HG03378 (cell line): ENCODE results near the gene LHPP.

Source experiments
- ATAC-seq: cut with Tn5 transposase; IDR thresholded peaks from one replicate; pipeline ENCODE4 v1.9.1; 2021; ENCODE audit warnings: mild to moderate bottlenecking, moderate library complexity; ENCODE audit not compliant: unreplicated experiment

LHPP gene

GRCh38 chr10:124447751-124448466 lies 13.7 kb upstream of the LHPP start:
- ATAC-seq: no peak

GRCh38 chr10:124448696-124449169 lies 12.9 kb upstream of the LHPP start:
- ATAC-seq: no peak

GRCh38 chr10:124449170-124450011 lies 12.2 kb upstream of the LHPP start:
- ATAC-seq: no peak

GRCh38 chr10:124450012-124450782 lies 11.4 kb upstream of the LHPP start, which contains the start of gene NKX1-2:
Gene NKX1-2 (minus strand): TSS chr10:124450035. CDS start chr10:124449943, 92 bp downstream.
- no peak for ATAC-seq

GRCh38 chr10:124450783-124451057 lies 10.9 kb upstream of the LHPP start:
- no peak for ATAC-seq

GRCh38 chr10:124451276-124451675 lies 10.3 kb upstream of the LHPP start:
- no peak for ATAC-seq

GRCh38 chr10:124453960-124454610 lies 7.5 kb upstream of the LHPP start:
- no peak for ATAC-seq

GRCh38 chr10:124455441-124455840 lies 6.2 kb upstream of the LHPP start:
- no peak for ATAC-seq

GRCh38 chr10:124458473-124458872 lies 3.1 kb upstream of the LHPP start:
- no peak for ATAC-seq

- no peak for ATAC-seq
Observed at GRCh38 chr10:124458889-124459288, 2.7 kb upstream of the LHPP start.

- ATAC-seq: no peak
Observed at GRCh38 chr10:124459395-124459794, 2.2 kb upstream of the LHPP start.

- no peak for ATAC-seq
Observed at GRCh38 chr10:124460144-124460543, 1.5 kb upstream of the LHPP start.

GRCh38 chr10:124462348-124462695 lies 699 bp downstream of the LHPP start:
- no peak for ATAC-seq

GRCh38 chr10:124464028-124464965 lies 2.7 kb downstream of the LHPP start:
- no peak for ATAC-seq

- peak; percentile 51 for ATAC-seq
Observed at GRCh38 chr10:124465003-124465776, 3.6 kb downstream of the LHPP start.

- no peak for ATAC-seq
Observed at GRCh38 chr10:124465777-124466488, 4.3 kb downstream of the LHPP start.

- ATAC-seq: no peak
Observed at GRCh38 chr10:124467165-124467564, 5.5 kb downstream of the LHPP start.

- ATAC-seq: no peak
Observed at GRCh38 chr10:124468624-124469023, 7.0 kb downstream of the LHPP start.
